Cerebellar nuclear complex (tissue), 1 donor: ENCODE results near the gene ERICH2.

Source experiments
- DNase-seq, 2 experiments: peaks; one replicate each; lab custom pipeline; 2025; lab: John Stamatoyannopoulos, UW

ERICH2 gene

GRCh38 chr2:170817093-170818035 lies 47.2 kb downstream of the ERICH2 start:
- DNase-seq, result no peak

GRCh38 chr2:170818036-170818751 lies 48.0 kb downstream of the ERICH2 start:
- no peak for DNase-seq

- DNase-seq, result no peak
Observed at GRCh38 chr2:170818752-170819470, 48.7 kb downstream of the ERICH2 start.

GRCh38 chr2:170819680-170820664 lies 49.8 kb downstream of the ERICH2 start:
- no peak for DNase-seq

GRCh38 chr2:170820757-170821530 lies 50.8 kb downstream of the ERICH2 start:
- no peak for DNase-seq

GRCh38 chr2:170821531-170822289 lies 51.5 kb downstream of the ERICH2 start:
- no peak for DNase-seq

- no peak for DNase-seq
Observed at GRCh38 chr2:170822290-170823087, 52.3 kb downstream of the ERICH2 start.

- DNase-seq, result no peak
Observed at GRCh38 chr2:170823088-170823897, 53.1 kb downstream of the ERICH2 start.

- DNase-seq, result no peak
Observed at GRCh38 chr2:170823898-170824215, 53.7 kb downstream of the ERICH2 start.

GRCh38 chr2:170824526-170825015 lies 54.4 kb downstream of the ERICH2 start:
- no peak for DNase-seq

- no peak for DNase-seq
Observed at GRCh38 chr2:170827841-170828532, 57.8 kb downstream of the ERICH2 start.

- DNase-seq, result no peak
Observed at GRCh38 chr2:170828533-170828916, 58.3 kb downstream of the ERICH2 start.

- DNase-seq, result no peak
Observed at GRCh38 chr2:170829036-170829435, 58.9 kb downstream of the ERICH2 start.

- DNase-seq, result no peak
Observed at GRCh38 chr2:170830166-170830565, 60.0 kb downstream of the ERICH2 start.

- DNase-seq, result no peak
Observed at GRCh38 chr2:170831115-170831514, 60.9 kb downstream of the ERICH2 start.

- no peak for DNase-seq
Observed at GRCh38 chr2:170836027-170836426, 65.8 kb downstream of the ERICH2 start.

GRCh38 chr2:170840717-170841210 lies 70.6 kb downstream of the ERICH2 start:
- DNase-seq, result no peak
